A549 (cell line): ENCODE data around the gene TOX2.

Experiments
- MAZ ChIP-seq: fragments of 150-350 bp; IDR thresholded peaks from 2 replicates; pipeline ENCODE4 v1.6.1; 2014; ENCODE audit warnings: antibody characterized with exemption, low read depth, low read length, borderline replicate concordance
- POLR2A ChIP-seq: IDR thresholded peaks from 2 replicates; pipeline ENCODE4 v1.6.1; 2012; ENCODE audit warnings: mild to moderate bottlenecking, low read length
- TF ChIP-seq, protein P1 (sequence below): fragments of 200-600 bp; sonication (generic); IDR thresholded peaks from 2 replicates; pipeline ENCODE4 v1.6.1; 2016; ENCODE audit warnings: antibody characterized with exemption, mild to moderate bottlenecking, moderate library complexity

GRCh38 chr20:43893930-43894329, 20.7 kb upstream of the TOX2 start:
- TF ChIP-seq, protein P1, sequence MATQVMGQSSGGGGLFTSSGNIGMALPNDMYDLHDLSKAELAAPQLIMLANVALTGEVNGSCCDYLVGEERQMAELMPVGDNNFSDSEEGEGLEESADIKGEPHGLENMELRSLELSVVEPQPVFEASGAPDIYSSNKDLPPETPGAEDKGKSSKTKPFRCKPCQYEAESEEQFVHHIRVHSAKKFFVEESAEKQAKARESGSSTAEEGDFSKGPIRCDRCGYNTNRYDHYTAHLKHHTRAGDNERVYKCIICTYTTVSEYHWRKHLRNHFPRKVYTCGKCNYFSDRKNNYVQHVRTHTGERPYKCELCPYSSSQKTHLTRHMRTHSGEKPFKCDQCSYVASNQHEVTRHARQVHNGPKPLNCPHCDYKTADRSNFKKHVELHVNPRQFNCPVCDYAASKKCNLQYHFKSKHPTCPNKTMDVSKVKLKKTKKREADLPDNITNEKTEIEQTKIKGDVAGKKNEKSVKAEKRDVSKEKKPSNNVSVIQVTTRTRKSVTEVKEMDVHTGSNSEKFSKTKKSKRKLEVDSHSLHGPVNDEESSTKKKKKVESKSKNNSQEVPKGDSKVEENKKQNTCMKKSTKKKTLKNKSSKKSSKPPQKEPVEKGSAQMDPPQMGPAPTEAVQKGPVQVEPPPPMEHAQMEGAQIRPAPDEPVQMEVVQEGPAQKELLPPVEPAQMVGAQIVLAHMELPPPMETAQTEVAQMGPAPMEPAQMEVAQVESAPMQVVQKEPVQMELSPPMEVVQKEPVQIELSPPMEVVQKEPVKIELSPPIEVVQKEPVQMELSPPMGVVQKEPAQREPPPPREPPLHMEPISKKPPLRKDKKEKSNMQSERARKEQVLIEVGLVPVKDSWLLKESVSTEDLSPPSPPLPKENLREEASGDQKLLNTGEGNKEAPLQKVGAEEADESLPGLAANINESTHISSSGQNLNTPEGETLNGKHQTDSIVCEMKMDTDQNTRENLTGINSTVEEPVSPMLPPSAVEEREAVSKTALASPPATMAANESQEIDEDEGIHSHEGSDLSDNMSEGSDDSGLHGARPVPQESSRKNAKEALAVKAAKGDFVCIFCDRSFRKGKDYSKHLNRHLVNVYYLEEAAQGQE: no peak
- TF ChIP-seq POLR2A (no peak), MAZ (no peak)
